IMR-90 (cell line): ENCODE results near the gene ERBB4.

ENCODE experiments used
- CEBPB ChIP-seq: IDR thresholded peaks from 2 replicates; pipeline ENCODE4 v1.6.1; 2012; ENCODE audit warnings: low read depth, low read length, improper control_type of control experiment
- CHD1 ChIP-seq: IDR thresholded peaks from 2 replicates; pipeline ENCODE4 v1.6.1; 2012; ENCODE audit warnings: low read depth, low read length, improper control_type of control experiment
- CTCF ChIP-seq: conservative IDR thresholded peaks from 2 replicates; pipeline ENCODE4 v1.5.1; 2012; ENCODE audit warnings: mild to moderate bottlenecking, low read depth, low read length, improper control_type of control experiment
- ELK1 ChIP-seq: fragments of 150-350 bp; IDR thresholded peaks from 2 replicates; pipeline ENCODE4 v1.6.1; 2016; ENCODE audit warnings: low read depth, mild to moderate bottlenecking, low read length, moderate library complexity, borderline replicate concordance
- MAFK ChIP-seq: IDR thresholded peaks from 2 replicates; pipeline ENCODE4 v1.6.1; 2012; ENCODE audit warnings: low read depth, low read length, improper control_type of control experiment
- POLR2A ChIP-seq: IDR thresholded peaks from 2 replicates; pipeline ENCODE4 v1.6.1; 2012; ENCODE audit warnings: mild to moderate bottlenecking, low read depth, low read length
- USF2 ChIP-seq: fragments of 150-350 bp; IDR thresholded peaks from 2 replicates; pipeline ENCODE4 v1.6.1; 2017; ENCODE audit warnings: mild to moderate bottlenecking, antibody characterized with exemption, low read length, low read depth

- no peak for TF ChIP-seq USF2
- TF ChIP-seq POLR2A, result no peak
- no peak for TF ChIP-seq CTCF
- TF ChIP-seq CHD1, result no peak
- TF ChIP-seq ELK1, result no peak
- no peak for TF ChIP-seq MAFK
- TF ChIP-seq CEBPB, result no peak
Measured at GRCh38 chr2:211404098-211404497, 1134.5 kb downstream of the ERBB4 start.
